ENCODE measurements around the gene GNA12.
"Not testable (repeated sequence)": the region's sequence is repeated elsewhere in the genome, so short reads cannot be mapped to it uniquely, and the experiment has no call there.

DNA sequence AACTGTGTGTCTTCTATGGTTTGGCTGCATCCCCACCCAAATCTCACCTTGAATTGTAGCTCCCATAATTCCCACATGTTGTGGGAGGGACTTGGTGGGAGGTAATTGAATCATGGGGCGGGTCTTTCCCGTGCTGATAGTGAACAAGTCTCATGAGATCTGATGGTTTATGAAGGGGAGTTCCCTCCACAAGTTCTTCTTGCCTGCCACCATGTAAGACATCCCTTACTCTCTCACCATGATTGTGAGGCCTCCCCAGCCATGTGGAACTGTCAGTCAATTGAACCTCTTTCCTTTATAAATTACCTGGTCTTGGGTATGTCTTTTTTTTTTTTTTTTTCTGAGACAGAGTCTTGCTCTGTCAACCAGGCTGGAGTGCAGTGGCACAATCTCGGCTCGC, 9.4 kb upstream of the GNA12 start:
- TF ChIP-seq, protein P1, sequence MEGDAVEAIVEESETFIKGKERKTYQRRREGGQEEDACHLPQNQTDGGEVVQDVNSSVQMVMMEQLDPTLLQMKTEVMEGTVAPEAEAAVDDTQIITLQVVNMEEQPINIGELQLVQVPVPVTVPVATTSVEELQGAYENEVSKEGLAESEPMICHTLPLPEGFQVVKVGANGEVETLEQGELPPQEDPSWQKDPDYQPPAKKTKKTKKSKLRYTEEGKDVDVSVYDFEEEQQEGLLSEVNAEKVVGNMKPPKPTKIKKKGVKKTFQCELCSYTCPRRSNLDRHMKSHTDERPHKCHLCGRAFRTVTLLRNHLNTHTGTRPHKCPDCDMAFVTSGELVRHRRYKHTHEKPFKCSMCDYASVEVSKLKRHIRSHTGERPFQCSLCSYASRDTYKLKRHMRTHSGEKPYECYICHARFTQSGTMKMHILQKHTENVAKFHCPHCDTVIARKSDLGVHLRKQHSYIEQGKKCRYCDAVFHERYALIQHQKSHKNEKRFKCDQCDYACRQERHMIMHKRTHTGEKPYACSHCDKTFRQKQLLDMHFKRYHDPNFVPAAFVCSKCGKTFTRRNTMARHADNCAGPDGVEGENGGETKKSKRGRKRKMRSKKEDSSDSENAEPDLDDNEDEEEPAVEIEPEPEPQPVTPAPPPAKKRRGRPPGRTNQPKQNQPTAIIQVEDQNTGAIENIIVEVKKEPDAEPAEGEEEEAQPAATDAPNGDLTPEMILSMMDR (IDR thresholded peaks at IDR 0.05; ENCODE audit: poor library complexity), result not testable (repeated sequence)
- not testable (repeated sequence) for TF ChIP-seq EZH2 (IDR thresholded peaks at IDR 0.05; ENCODE audit: borderline replicate concordance)

Measured in hepatocyte (in vitro differentiated cells).